ENCODE measurements around the gene PRLR.

- TF ChIP-seq NFIC (IDR thresholded peaks at IDR 0.05) (no peak), TAF1 (IDR thresholded peaks at IDR 0.05; ENCODE audit: low read depth) (no peak), CEBPB (IDR thresholded peaks at IDR 0.05) (no peak), TCF12 (IDR thresholded peaks at IDR 0.05; ENCODE audit: low read depth) (no peak), YY1 (IDR thresholded peaks at IDR 0.05; ENCODE audit: low read depth) (no peak), CREB1 (IDR thresholded peaks at IDR 0.05; ENCODE audit: low read depth) (no peak), EGR1 (IDR thresholded peaks at IDR 0.05) (no peak), USF1 (IDR thresholded peaks at IDR 0.05) (no peak), TEAD4 (IDR thresholded peaks at IDR 0.05) (no peak), MAX (IDR thresholded peaks at IDR 0.05) (no peak)
- TF ChIP-seq, protein P1, sequence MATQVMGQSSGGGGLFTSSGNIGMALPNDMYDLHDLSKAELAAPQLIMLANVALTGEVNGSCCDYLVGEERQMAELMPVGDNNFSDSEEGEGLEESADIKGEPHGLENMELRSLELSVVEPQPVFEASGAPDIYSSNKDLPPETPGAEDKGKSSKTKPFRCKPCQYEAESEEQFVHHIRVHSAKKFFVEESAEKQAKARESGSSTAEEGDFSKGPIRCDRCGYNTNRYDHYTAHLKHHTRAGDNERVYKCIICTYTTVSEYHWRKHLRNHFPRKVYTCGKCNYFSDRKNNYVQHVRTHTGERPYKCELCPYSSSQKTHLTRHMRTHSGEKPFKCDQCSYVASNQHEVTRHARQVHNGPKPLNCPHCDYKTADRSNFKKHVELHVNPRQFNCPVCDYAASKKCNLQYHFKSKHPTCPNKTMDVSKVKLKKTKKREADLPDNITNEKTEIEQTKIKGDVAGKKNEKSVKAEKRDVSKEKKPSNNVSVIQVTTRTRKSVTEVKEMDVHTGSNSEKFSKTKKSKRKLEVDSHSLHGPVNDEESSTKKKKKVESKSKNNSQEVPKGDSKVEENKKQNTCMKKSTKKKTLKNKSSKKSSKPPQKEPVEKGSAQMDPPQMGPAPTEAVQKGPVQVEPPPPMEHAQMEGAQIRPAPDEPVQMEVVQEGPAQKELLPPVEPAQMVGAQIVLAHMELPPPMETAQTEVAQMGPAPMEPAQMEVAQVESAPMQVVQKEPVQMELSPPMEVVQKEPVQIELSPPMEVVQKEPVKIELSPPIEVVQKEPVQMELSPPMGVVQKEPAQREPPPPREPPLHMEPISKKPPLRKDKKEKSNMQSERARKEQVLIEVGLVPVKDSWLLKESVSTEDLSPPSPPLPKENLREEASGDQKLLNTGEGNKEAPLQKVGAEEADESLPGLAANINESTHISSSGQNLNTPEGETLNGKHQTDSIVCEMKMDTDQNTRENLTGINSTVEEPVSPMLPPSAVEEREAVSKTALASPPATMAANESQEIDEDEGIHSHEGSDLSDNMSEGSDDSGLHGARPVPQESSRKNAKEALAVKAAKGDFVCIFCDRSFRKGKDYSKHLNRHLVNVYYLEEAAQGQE (IDR thresholded peaks at IDR 0.05; ENCODE audit: low read depth): no peak
Measured at GRCh38 chr5:35158204-35158603, 72.1 kb downstream of the PRLR start.

Measured in Ishikawa (cell line).